A549 (cell line): ENCODE results near the gene ZNF423.

Source experiments
- CTCF ChIP-seq: fragments of >200 bp; sonication (Bioruptor Twin); formaldehyde crosslinking; IDR thresholded peaks from 3 replicates; pipeline ENCODE4 v1.5.1; 2016
- ESRRA ChIP-seq: fragments of 150-350 bp; IDR thresholded peaks from 2 replicates; pipeline ENCODE4 v1.6.1; 2014; ENCODE audit warnings: mild to moderate bottlenecking, low read length, borderline replicate concordance
- GATA3 ChIP-seq: IDR thresholded peaks from 2 replicates; pipeline ENCODE4 v1.6.1; 2012; ENCODE audit warnings: borderline replicate concordance
- HDAC2 ChIP-seq: fragments of 200-600 bp; sonication (generic); IDR thresholded peaks from 2 replicates; pipeline ENCODE4 v1.6.1; 2016
- MAZ ChIP-seq: fragments of 150-350 bp; IDR thresholded peaks from 2 replicates; pipeline ENCODE4 v1.6.1; 2014; ENCODE audit warnings: antibody characterized with exemption, low read depth, low read length, borderline replicate concordance
- NPAS2 ChIP-seq: fragments of 250-450 bp; sonication (Bioruptor Pico); IDR thresholded peaks from 2 replicates; pipeline ENCODE4 v1.8.0; 2022; ENCODE audit warnings: mild to moderate bottlenecking, moderate library complexity, borderline replicate concordance
- POLR2A ChIP-seq: IDR thresholded peaks from 2 replicates; pipeline ENCODE4 v1.6.1; 2012; ENCODE audit warnings: mild to moderate bottlenecking, low read length
- RFX5 ChIP-seq: fragments of 450-650 bp; IDR thresholded peaks from 2 replicates; pipeline ENCODE4 v1.7.1; 2014; ENCODE audit warnings: antibody characterized with exemption, mild to moderate bottlenecking, moderate library complexity
- USF2 ChIP-seq: fragments of 450-650 bp; IDR thresholded peaks from 2 replicates; pipeline ENCODE4 v1.6.1; 2014; ENCODE audit warnings: antibody characterized with exemption

GRCh38 chr16:49740256-49740655 is 115.7 kb downstream of the ZNF423 start:
- TF ChIP-seq POLR2A (no peak), RFX5 (no peak), ESRRA (no peak), MAZ (no peak), GATA3 (no peak), HDAC2 (no peak), CTCF (no peak), NPAS2 (CRISPR knock-in tag) (no peak), USF2 (no peak)
